ENCODE results near the gene PGAM5. TPM values are rescaled to one million over a fixed set of nuclear protein-coding genes. Genes with fewer than 3 reads are reported as not detected.

PGAM5 gene
- total RNA-seq, 2 donors from 2014 or later = 33.3 to 85.6 TPM

GRCh38 chr12:132665149-132665491, 45.5 kb upstream of the PGAM5 start:
- H3K36me3 ChIP-seq = peaks cover 4% of the 10 kb centered on the region
- no peaks in the 10 kb centered on the region for H3K4me1 ChIP-seq
- H3K9me3 ChIP-seq = no peaks in the 10 kb centered on the region
- H3K27ac ChIP-seq = no peak overlapping the region
- no peak for DNase-seq
- no peak overlapping the region for H3K4me3 ChIP-seq
- no peaks in the 10 kb centered on the region for H3K27me3 ChIP-seq
- intact Hi-C loops (cut with DNase I) = no loop called here
- no peak for TF ChIP-seq CTCF (IDR thresholded peaks at IDR 0.05)
- H3K9ac ChIP-seq (ENCODE audit: low read depth in 2 of 2, low read length in 2 of 2) = no peak overlapping the region

- no peaks in the 10 kb centered on the region for H3K9me3 ChIP-seq
- H3K27ac ChIP-seq = no peak overlapping the region
- H3K4me3 ChIP-seq = no peak overlapping the region
- no peaks in the 10 kb centered on the region for H3K4me1 ChIP-seq
- peaks cover 4% of the 10 kb centered on the region for H3K36me3 ChIP-seq
- no peaks in the 10 kb centered on the region for H3K27me3 ChIP-seq
- intact Hi-C loops (cut with DNase I) = no loop called here
- no peak for TF ChIP-seq CTCF (IDR thresholded peaks at IDR 0.05)
- DNase-seq = no peak
- no peak overlapping the region for H3K9ac ChIP-seq (ENCODE audit: low read depth in 2 of 2, low read length in 2 of 2)
Observed at GRCh38 chr12:132665794-132666193, 44.8 kb upstream of the PGAM5 start.

GRCh38 chr12:132668191-132669088, 42.2 kb upstream of the PGAM5 start:
- no peaks in the 10 kb centered on the region for H3K4me1 ChIP-seq
- H3K36me3 ChIP-seq = peaks cover 4% of the 10 kb centered on the region
- H3K27ac ChIP-seq = no peak overlapping the region
- DNase-seq = no peak
- H3K27me3 ChIP-seq = no peaks in the 10 kb centered on the region
- intact Hi-C loops (cut with DNase I) = no loop called here
- H3K9me3 ChIP-seq = no peaks in the 10 kb centered on the region
- no peak for TF ChIP-seq CTCF (IDR thresholded peaks at IDR 0.05)
- H3K9ac ChIP-seq (ENCODE audit: low read depth in 2 of 2, low read length in 2 of 2) = no peak overlapping the region
- H3K4me3 ChIP-seq = no peak overlapping the region

GRCh38 chr12:132669166-132669879, 41.3 kb upstream of the PGAM5 start:
- intact Hi-C loops (cut with DNase I) = no loop called here

GRCh38 chr12:132672116-132672515, 38.5 kb upstream of the PGAM5 start:
- H3K4me3 ChIP-seq = no peak overlapping the region
- TF ChIP-seq CTCF (IDR thresholded peaks at IDR 0.05) = no peak
- DNase-seq = no peak
- peaks cover 4% of the 10 kb centered on the region for H3K36me3 ChIP-seq
- no peaks in the 10 kb centered on the region for H3K27me3 ChIP-seq
- intact Hi-C loops (cut with DNase I) = no loop called here
- no peaks in the 10 kb centered on the region for H3K9me3 ChIP-seq
- H3K4me1 ChIP-seq = no peaks in the 10 kb centered on the region
- H3K9ac ChIP-seq (ENCODE audit: low read depth in 2 of 2, low read length in 2 of 2) = no peak overlapping the region
- H3K27ac ChIP-seq = no peak overlapping the region

More at GRCh38 chr12:132669166-132669879, 41.3 kb upstream of the PGAM5 start:
- no peaks in the 10 kb centered on the region for H3K9me3 ChIP-seq
- no peaks in the 10 kb centered on the region for H3K27me3 ChIP-seq
- no peak overlapping the region for H3K9ac ChIP-seq (ENCODE audit: low read depth in 2 of 2, low read length in 2 of 2)
- no peak overlapping the region for H3K27ac ChIP-seq
- DNase-seq = no peak
- no peak overlapping the region for H3K4me3 ChIP-seq
- TF ChIP-seq CTCF (IDR thresholded peaks at IDR 0.05) = no peak
- H3K4me1 ChIP-seq = no peaks in the 10 kb centered on the region
- peaks cover 4% of the 10 kb centered on the region for H3K36me3 ChIP-seq
